ENCODE data around the gene RAX2.

Gene RAX2

GRCh38 chr19:3810708-3811355 lies 38.8 kb upstream of the RAX2 start:
- Histone ChIP-seq H3K36me3 (ENCODE audit: insufficient read depth, low read length) (no peaks in the 10 kb centered on the region), H3K4me3 (ENCODE audit: low read depth, low read length) (no peak overlapping the region), H3K4me1 (ENCODE audit: control insufficient read depth, insufficient read depth, low read length, unreplicated experiment) (no peaks in the 10 kb centered on the region), H3K27ac (ENCODE audit: low read depth, low read length) (no peak overlapping the region), H3K27me3 (ENCODE audit: insufficient read depth, low read length) (no peaks in the 10 kb centered on the region), H3K79me2 (ENCODE audit: control insufficient read depth, insufficient read depth, low read length, unreplicated experiment) (no peaks in the 10 kb centered on the region), H2AFZ (ENCODE audit: low read length, unreplicated experiment) (no peak overlapping the region)

- H3K36me3 ChIP-seq (ENCODE audit: insufficient read depth, low read length) = no peaks in the 10 kb centered on the region
- no peaks in the 10 kb centered on the region for H3K4me1 ChIP-seq (ENCODE audit: control insufficient read depth, insufficient read depth, low read length, unreplicated experiment)
- no peaks in the 10 kb centered on the region for H3K27me3 ChIP-seq (ENCODE audit: insufficient read depth, low read length)
- H2AFZ ChIP-seq (ENCODE audit: low read length, unreplicated experiment) = no peak overlapping the region
- H3K79me2 ChIP-seq (ENCODE audit: control insufficient read depth, insufficient read depth, low read length, unreplicated experiment) = no peaks in the 10 kb centered on the region
- no peak overlapping the region for H3K4me3 ChIP-seq (ENCODE audit: low read depth, low read length)
- H3K27ac ChIP-seq (ENCODE audit: low read depth, low read length) = no peak overlapping the region
These were observed 38.1 kb upstream of the RAX2 start for GRCh38 chr19:3809881-3810707.

GRCh38 chr19:3808420-3809143 lies 36.6 kb upstream of the RAX2 start:
- Histone ChIP-seq H3K27ac (ENCODE audit: low read depth, low read length) (no peak overlapping the region), H3K4me3 (ENCODE audit: low read depth, low read length) (no peak overlapping the region), H3K36me3 (ENCODE audit: insufficient read depth, low read length) (no peaks in the 10 kb centered on the region), H3K4me1 (ENCODE audit: control insufficient read depth, insufficient read depth, low read length, unreplicated experiment) (no peaks in the 10 kb centered on the region), H3K79me2 (ENCODE audit: control insufficient read depth, insufficient read depth, low read length, unreplicated experiment) (no peaks in the 10 kb centered on the region), H2AFZ (ENCODE audit: low read length, unreplicated experiment) (no peak overlapping the region), H3K27me3 (ENCODE audit: insufficient read depth, low read length) (no peaks in the 10 kb centered on the region)

GRCh38 chr19:3807574-3808354 lies 35.7 kb upstream of the RAX2 start:
- Histone ChIP-seq H3K36me3 (ENCODE audit: insufficient read depth, low read length) (no peaks in the 10 kb centered on the region), H3K27me3 (ENCODE audit: insufficient read depth, low read length) (no peaks in the 10 kb centered on the region), H3K79me2 (ENCODE audit: control insufficient read depth, insufficient read depth, low read length, unreplicated experiment) (no peaks in the 10 kb centered on the region), H3K27ac (ENCODE audit: low read depth, low read length) (no peak overlapping the region), H2AFZ (ENCODE audit: low read length, unreplicated experiment) (no peak overlapping the region), H3K4me1 (ENCODE audit: control insufficient read depth, insufficient read depth, low read length, unreplicated experiment) (no peaks in the 10 kb centered on the region), H3K4me3 (ENCODE audit: low read depth, low read length) (no peak overlapping the region)

- Histone ChIP-seq H3K4me1 (ENCODE audit: control insufficient read depth, insufficient read depth, low read length, unreplicated experiment) (no peaks in the 10 kb centered on the region), H3K27ac (ENCODE audit: low read depth, low read length) (no peak overlapping the region), H3K27me3 (ENCODE audit: insufficient read depth, low read length) (no peaks in the 10 kb centered on the region), H3K36me3 (ENCODE audit: insufficient read depth, low read length) (no peaks in the 10 kb centered on the region), H2AFZ (ENCODE audit: low read length, unreplicated experiment) (no peak overlapping the region), H3K79me2 (ENCODE audit: control insufficient read depth, insufficient read depth, low read length, unreplicated experiment) (no peaks in the 10 kb centered on the region), H3K4me3 (ENCODE audit: low read depth, low read length) (no peak overlapping the region)
These were observed 35.1 kb upstream of the RAX2 start for GRCh38 chr19:3807131-3807480.

GRCh38 chr19:3805859-3806258 lies 33.8 kb upstream of the RAX2 start:
- H3K36me3 ChIP-seq (ENCODE audit: insufficient read depth, low read length) = no peaks in the 10 kb centered on the region
- H3K79me2 ChIP-seq (ENCODE audit: control insufficient read depth, insufficient read depth, low read length, unreplicated experiment) = no peaks in the 10 kb centered on the region
- no peak overlapping the region for H2AFZ ChIP-seq (ENCODE audit: low read length, unreplicated experiment)
- H3K4me3 ChIP-seq (ENCODE audit: low read depth, low read length) = no peak overlapping the region
- H3K27ac ChIP-seq (ENCODE audit: low read depth, low read length) = no peak overlapping the region
- peaks cover 12% of the 10 kb centered on the region for H3K27me3 ChIP-seq (ENCODE audit: insufficient read depth, low read length)
- H3K4me1 ChIP-seq (ENCODE audit: control insufficient read depth, insufficient read depth, low read length, unreplicated experiment) = no peaks in the 10 kb centered on the region

GRCh38 chr19:3804429-3804828 lies 32.4 kb upstream of the RAX2 start:
- no peaks in the 10 kb centered on the region for H3K79me2 ChIP-seq (ENCODE audit: control insufficient read depth, insufficient read depth, low read length, unreplicated experiment)
- H3K4me3 ChIP-seq (ENCODE audit: low read depth, low read length) = no peak overlapping the region
- no peaks in the 10 kb centered on the region for H3K4me1 ChIP-seq (ENCODE audit: control insufficient read depth, insufficient read depth, low read length, unreplicated experiment)
- peaks cover 19% of the 10 kb centered on the region for H3K27me3 ChIP-seq (ENCODE audit: insufficient read depth, low read length)
- no peak overlapping the region for H3K27ac ChIP-seq (ENCODE audit: low read depth, low read length)
- no peaks in the 10 kb centered on the region for H3K36me3 ChIP-seq (ENCODE audit: insufficient read depth, low read length)
- no peak overlapping the region for H2AFZ ChIP-seq (ENCODE audit: low read length, unreplicated experiment)

- Histone ChIP-seq H3K27me3 (ENCODE audit: insufficient read depth, low read length) (peaks cover 19% of the 10 kb centered on the region), H3K36me3 (ENCODE audit: insufficient read depth, low read length) (no peaks in the 10 kb centered on the region), H3K4me3 (ENCODE audit: low read depth, low read length) (no peak overlapping the region), H2AFZ (ENCODE audit: low read length, unreplicated experiment) (no peak overlapping the region), H3K4me1 (ENCODE audit: control insufficient read depth, insufficient read depth, low read length, unreplicated experiment) (no peaks in the 10 kb centered on the region), H3K79me2 (ENCODE audit: control insufficient read depth, insufficient read depth, low read length, unreplicated experiment) (no peaks in the 10 kb centered on the region), H3K27ac (ENCODE audit: low read depth, low read length) (no peak overlapping the region)
These were observed 32.0 kb upstream of the RAX2 start for GRCh38 chr19:3803986-3804385.

GRCh38 chr19:3803114-3803888 lies 31.3 kb upstream of the RAX2 start:
- H3K27ac ChIP-seq (ENCODE audit: low read depth, low read length) = no peak overlapping the region
- H2AFZ ChIP-seq (ENCODE audit: low read length, unreplicated experiment) = no peak overlapping the region
- H3K36me3 ChIP-seq (ENCODE audit: insufficient read depth, low read length) = no peaks in the 10 kb centered on the region
- H3K27me3 ChIP-seq (ENCODE audit: insufficient read depth, low read length) = peaks cover 19% of the 10 kb centered on the region
- no peak overlapping the region for H3K4me3 ChIP-seq (ENCODE audit: low read depth, low read length)
- H3K4me1 ChIP-seq (ENCODE audit: control insufficient read depth, insufficient read depth, low read length, unreplicated experiment) = no peaks in the 10 kb centered on the region
- no peaks in the 10 kb centered on the region for H3K79me2 ChIP-seq (ENCODE audit: control insufficient read depth, insufficient read depth, low read length, unreplicated experiment)

All from ACC112 (cell line).